ENCODE data around the gene GFRAL. TPM values are rescaled to one million over a fixed set of nuclear protein-coding genes. Genes with fewer than 3 reads are reported as not detected.

Gene GFRAL
- total RNA-seq, 1 donor from 2014 or later, result not detected

GRCh38 chr6:55388211-55388610, 60.9 kb downstream of the GFRAL start:
- Mint-ChIP-seq H3K27ac (ENCODE audit: unreplicated experiment) (no peak overlapping the region), H3K4me3 (ENCODE audit: unreplicated experiment) (no peak overlapping the region), H3K9me3 (ENCODE audit: low read depth) (no peaks in the 10 kb centered on the region), H3K36me3 (ENCODE audit: low read depth) (no peaks in the 10 kb centered on the region), H3K27me3 (ENCODE audit: low read depth) (peaks cover 10% of the 10 kb centered on the region), H3K4me1 (ENCODE audit: low read depth) (no peaks in the 10 kb centered on the region)
- no peak for TF ChIP-seq CTCF (IDR thresholded peaks at IDR 0.05)
- DNase-seq (ENCODE audit: low spot score), result no peak

GRCh38 chr6:55395871-55396270, 68.6 kb downstream of the GFRAL start:
- Mint-ChIP-seq H3K27ac (ENCODE audit: unreplicated experiment) (no peak overlapping the region), H3K9me3 (ENCODE audit: low read depth) (no peaks in the 10 kb centered on the region), H3K27me3 (ENCODE audit: low read depth) (peaks cover 18% of the 10 kb centered on the region), H3K36me3 (ENCODE audit: low read depth) (no peaks in the 10 kb centered on the region), H3K4me3 (ENCODE audit: unreplicated experiment) (no peak overlapping the region), H3K4me1 (ENCODE audit: low read depth) (no peaks in the 10 kb centered on the region)
- TF ChIP-seq CTCF (IDR thresholded peaks at IDR 0.05), result no peak
- DNase-seq (ENCODE audit: low spot score), result no peak

- DNase-seq (ENCODE audit: low spot score), result no peak
- no peaks in the 10 kb centered on the region for H3K36me3 Mint-ChIP-seq (ENCODE audit: low read depth)
- no peaks in the 10 kb centered on the region for H3K9me3 Mint-ChIP-seq (ENCODE audit: low read depth)
- H3K4me3 Mint-ChIP-seq (ENCODE audit: unreplicated experiment), result no peak overlapping the region
- no peaks in the 10 kb centered on the region for H3K4me1 Mint-ChIP-seq (ENCODE audit: low read depth)
- peaks cover 16% of the 10 kb centered on the region for H3K27me3 Mint-ChIP-seq (ENCODE audit: low read depth)
- no peak overlapping the region for H3K27ac Mint-ChIP-seq (ENCODE audit: unreplicated experiment)
- no peak for TF ChIP-seq CTCF (IDR thresholded peaks at IDR 0.05)
Observed at GRCh38 chr6:55397986-55398385, 70.7 kb downstream of the GFRAL start.

DNA sequence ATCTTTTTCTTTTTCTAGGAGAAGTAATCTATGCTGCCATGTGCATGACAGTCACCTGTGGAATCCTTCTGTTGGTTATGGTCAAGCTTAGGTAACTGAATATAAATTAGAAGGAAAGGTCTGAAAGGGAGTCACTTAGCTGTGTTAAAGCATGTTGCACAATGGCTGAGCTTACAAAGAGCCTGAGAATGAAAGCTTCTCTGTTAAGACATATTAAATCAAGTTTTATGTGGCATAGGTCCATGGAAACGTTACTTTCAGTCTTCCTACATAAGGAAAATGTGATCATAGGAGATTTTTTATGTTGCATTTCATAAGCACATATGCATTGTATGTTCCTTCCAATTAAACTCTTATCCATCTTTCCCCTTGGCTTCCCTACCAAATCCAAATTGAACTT, 72.1 kb downstream of the GFRAL start:
- no peak overlapping the region for H3K4me3 Mint-ChIP-seq (ENCODE audit: unreplicated experiment)

GRCh38 chr6:55405474-55406235, 78.4 kb downstream of the GFRAL start:
- peaks cover 1% of the 10 kb centered on the region for H3K27me3 Mint-ChIP-seq (ENCODE audit: low read depth)
- no peaks in the 10 kb centered on the region for H3K36me3 Mint-ChIP-seq (ENCODE audit: low read depth)
- TF ChIP-seq CTCF (IDR thresholded peaks at IDR 0.05), result no peak
- no peak overlapping the region for H3K4me3 Mint-ChIP-seq (ENCODE audit: unreplicated experiment)
- H3K4me1 Mint-ChIP-seq (ENCODE audit: low read depth), result no peaks in the 10 kb centered on the region
- no peak overlapping the region for H3K27ac Mint-ChIP-seq (ENCODE audit: unreplicated experiment)
- no peaks in the 10 kb centered on the region for H3K9me3 Mint-ChIP-seq (ENCODE audit: low read depth)
- no peak for DNase-seq (ENCODE audit: low spot score)

More for the DNA sequence above, 72.1 kb downstream of the GFRAL start:
- no peak for TF ChIP-seq CTCF (IDR thresholded peaks at IDR 0.05)
- no peaks in the 10 kb centered on the region for H3K36me3 Mint-ChIP-seq (ENCODE audit: low read depth)
- no peak overlapping the region for H3K27ac Mint-ChIP-seq (ENCODE audit: unreplicated experiment)
- DNase-seq (ENCODE audit: low spot score), result no peak
- H3K27me3 Mint-ChIP-seq (ENCODE audit: low read depth), result peaks cover 11% of the 10 kb centered on the region
- H3K4me1 Mint-ChIP-seq (ENCODE audit: low read depth), result no peaks in the 10 kb centered on the region
- H3K9me3 Mint-ChIP-seq (ENCODE audit: low read depth), result no peaks in the 10 kb centered on the region

Data from chondrocyte (in vitro differentiated cells).